ENCODE measurements around the gene PAM16. TPM values are rescaled to one million over a fixed set of nuclear protein-coding genes. Genes with fewer than 3 reads are reported as not detected.

PAM16 gene
- polyA plus RNA-seq, 4 donors = 34.7 to 98.4 (median 69.5) TPM

DNA sequence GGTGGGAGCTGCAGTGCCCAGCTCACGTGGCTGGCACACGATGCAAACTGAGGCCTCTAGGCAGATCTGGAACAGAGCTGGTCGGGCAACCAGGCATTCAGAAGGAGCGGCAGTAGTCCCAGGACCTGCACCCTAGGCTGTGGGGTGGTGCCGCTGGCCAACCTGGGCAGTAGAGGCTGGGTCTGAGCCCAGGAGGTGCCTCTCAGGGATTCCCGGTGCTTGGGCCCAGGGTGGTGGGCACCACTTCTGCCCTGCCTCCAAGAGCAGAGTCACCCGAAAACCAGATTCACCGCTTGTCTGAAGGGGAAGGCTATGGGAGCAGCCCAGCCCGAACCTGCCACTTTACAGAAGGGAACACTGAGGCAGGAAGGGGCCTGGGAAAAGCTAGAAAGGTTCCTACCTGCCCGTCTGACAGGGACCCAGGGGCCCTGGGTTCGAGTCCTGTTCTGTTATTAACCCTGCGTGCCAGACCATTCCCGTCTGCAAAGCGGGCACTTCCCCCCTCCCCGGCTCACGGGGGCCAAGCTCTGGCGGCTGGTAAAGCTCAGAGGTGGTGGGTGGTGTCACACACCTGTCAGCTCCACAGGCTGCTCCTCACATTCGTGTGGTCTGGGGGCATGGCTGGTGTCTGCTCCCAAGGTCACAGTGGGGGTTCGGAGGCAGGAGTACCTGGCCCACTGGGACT lies 18.4 kb downstream of the PAM16 start:
- 55 to 84% (median 65%) methylated on average over 16 to 19 of the region's 19 CpGs for WGBS, 3 donors
- no peak overlapping the region for H3K27ac ChIP-seq (ENCODE audit: low read depth in 1 of 3, low read length in 2 of 3)
- peaks cover 0 to 15% (median 0%) of the 10 kb centered on the region in 3 donors for H3K4me1 ChIP-seq (ENCODE audit: control insufficient read depth in 3 of 3, insufficient read depth in 2 of 3, low read depth in 1 of 3, low read length in 2 of 3)
- FAIRE-seq (no peak), DNase-seq (no peak)
- peaks cover 0 to 45% (median 0%) of the 10 kb centered on the region in 3 donors for H3K36me3 ChIP-seq (ENCODE audit: control insufficient read depth in 3 of 3, insufficient read depth in 2 of 3, low read depth in 1 of 3, low read length in 3 of 3)
- H3K4me3 ChIP-seq (ENCODE audit: low read depth in 1 of 3, low read length in 3 of 3) = no peak overlapping the region
- no peaks in the 10 kb centered on the region for H3K9me3 ChIP-seq (ENCODE audit: control insufficient read depth in 2 of 2, insufficient read depth in 1 of 2, low read depth in 1 of 2, low read length in 1 of 2)
- no peaks in the 10 kb centered on the region for H3K27me3 ChIP-seq (ENCODE audit: control insufficient read depth in 3 of 3, insufficient read depth in 3 of 3, low read length in 3 of 3)

DNA sequence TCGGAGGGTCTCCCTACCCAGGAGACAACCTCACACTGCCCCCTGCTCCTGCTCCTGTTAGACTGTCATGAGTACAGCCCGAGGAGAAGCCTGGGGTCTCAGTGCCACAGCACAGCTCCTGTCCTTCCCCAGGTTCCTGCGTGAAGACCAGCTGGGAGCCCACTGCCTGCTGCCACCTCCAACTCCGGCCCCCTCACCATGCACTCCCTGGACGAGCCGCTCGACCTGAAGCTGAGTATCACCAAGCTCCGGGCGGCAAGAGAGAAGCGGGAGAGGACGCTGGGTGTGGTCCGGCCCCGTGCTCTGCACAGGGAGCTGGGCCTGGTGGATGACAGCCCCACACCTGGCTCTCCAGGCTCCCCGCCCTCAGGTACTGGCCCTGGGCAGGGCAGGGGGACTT lies 19.0 kb downstream of the PAM16 start:
- peaks cover 0 to 19% (median 0%) of the 10 kb centered on the region in 3 donors for H3K4me1 ChIP-seq (ENCODE audit: control insufficient read depth in 3 of 3, insufficient read depth in 2 of 3, low read depth in 1 of 3, low read length in 2 of 3)
- H3K9me3 ChIP-seq (ENCODE audit: control insufficient read depth in 2 of 2, insufficient read depth in 1 of 2, low read depth in 1 of 2, low read length in 1 of 2) = no peaks in the 10 kb centered on the region
- H3K27ac ChIP-seq (ENCODE audit: low read depth in 1 of 3, low read length in 2 of 3) = no peak overlapping the region
- H3K36me3 ChIP-seq (ENCODE audit: control insufficient read depth in 3 of 3, insufficient read depth in 2 of 3, low read depth in 1 of 3, low read length in 3 of 3) = peaks cover 0 to 38% (median 0%) of the 10 kb centered on the region in 3 donors
- no peaks in the 10 kb centered on the region for H3K27me3 ChIP-seq (ENCODE audit: control insufficient read depth in 3 of 3, insufficient read depth in 3 of 3, low read length in 3 of 3)
- FAIRE-seq = no peak
- no peak for DNase-seq
- H3K4me3 ChIP-seq (ENCODE audit: low read depth in 1 of 3, low read length in 3 of 3) = no peak overlapping the region
- WGBS, 3 donors = 46 to 79% (median 61%) methylated on average over 14 of the region's 14 CpGs

DNA sequence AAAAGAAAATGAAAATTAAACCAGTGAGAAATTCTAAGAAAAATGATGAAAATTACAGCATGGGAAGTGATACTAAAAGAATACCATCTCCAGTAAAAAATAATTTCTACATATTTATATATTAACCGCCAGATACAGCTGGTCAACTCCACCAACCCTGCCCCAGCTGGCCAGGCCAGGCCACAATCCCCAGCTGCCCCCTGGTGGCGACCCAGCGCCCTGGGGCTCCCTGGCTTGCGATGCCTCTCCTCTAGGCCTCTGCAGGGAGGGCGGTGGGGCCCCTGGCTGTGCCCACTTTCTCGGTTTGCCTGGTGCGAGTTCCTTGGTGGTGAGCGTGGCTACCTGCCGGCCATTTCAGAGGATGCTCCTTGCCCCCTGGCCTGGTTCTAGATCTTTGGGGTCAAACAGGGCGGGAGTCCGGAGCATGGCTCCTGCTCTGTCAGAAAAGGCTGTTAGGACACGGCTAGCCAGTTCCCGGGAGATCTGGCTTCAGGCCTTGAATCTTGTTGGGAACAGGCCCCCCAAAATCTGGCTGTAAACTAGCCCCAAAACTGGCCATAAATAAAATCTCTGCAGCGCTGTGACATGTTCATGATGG lies 20.7 kb downstream of the PAM16 start:
- DNase-seq (peak; percentile 61 to 76), FAIRE-seq (no peak)
- H3K27me3 ChIP-seq (ENCODE audit: control insufficient read depth in 3 of 3, insufficient read depth in 3 of 3, low read length in 3 of 3) = no peaks in the 10 kb centered on the region
- peaks cover 0 to 26% (median 0%) of the 10 kb centered on the region in 3 donors for H3K36me3 ChIP-seq (ENCODE audit: control insufficient read depth in 3 of 3, insufficient read depth in 2 of 3, low read depth in 1 of 3, low read length in 3 of 3)
- peaks cover 0 to 24% (median 0%) of the 10 kb centered on the region in 3 donors for H3K4me1 ChIP-seq (ENCODE audit: control insufficient read depth in 3 of 3, insufficient read depth in 2 of 3, low read depth in 1 of 3, low read length in 2 of 3)
- no peak overlapping the region for H3K27ac ChIP-seq (ENCODE audit: low read depth in 1 of 3, low read length in 2 of 3)
- no peaks in the 10 kb centered on the region for H3K9me3 ChIP-seq (ENCODE audit: control insufficient read depth in 2 of 2, insufficient read depth in 1 of 2, low read depth in 1 of 2, low read length in 1 of 2)
- H3K4me3 ChIP-seq (ENCODE audit: low read depth in 1 of 3, low read length in 3 of 3) = no peak overlapping the region
- WGBS, 3 donors = 34 to 45% (median 36%) methylated on average over 14 of the region's 14 CpGs

DNA sequence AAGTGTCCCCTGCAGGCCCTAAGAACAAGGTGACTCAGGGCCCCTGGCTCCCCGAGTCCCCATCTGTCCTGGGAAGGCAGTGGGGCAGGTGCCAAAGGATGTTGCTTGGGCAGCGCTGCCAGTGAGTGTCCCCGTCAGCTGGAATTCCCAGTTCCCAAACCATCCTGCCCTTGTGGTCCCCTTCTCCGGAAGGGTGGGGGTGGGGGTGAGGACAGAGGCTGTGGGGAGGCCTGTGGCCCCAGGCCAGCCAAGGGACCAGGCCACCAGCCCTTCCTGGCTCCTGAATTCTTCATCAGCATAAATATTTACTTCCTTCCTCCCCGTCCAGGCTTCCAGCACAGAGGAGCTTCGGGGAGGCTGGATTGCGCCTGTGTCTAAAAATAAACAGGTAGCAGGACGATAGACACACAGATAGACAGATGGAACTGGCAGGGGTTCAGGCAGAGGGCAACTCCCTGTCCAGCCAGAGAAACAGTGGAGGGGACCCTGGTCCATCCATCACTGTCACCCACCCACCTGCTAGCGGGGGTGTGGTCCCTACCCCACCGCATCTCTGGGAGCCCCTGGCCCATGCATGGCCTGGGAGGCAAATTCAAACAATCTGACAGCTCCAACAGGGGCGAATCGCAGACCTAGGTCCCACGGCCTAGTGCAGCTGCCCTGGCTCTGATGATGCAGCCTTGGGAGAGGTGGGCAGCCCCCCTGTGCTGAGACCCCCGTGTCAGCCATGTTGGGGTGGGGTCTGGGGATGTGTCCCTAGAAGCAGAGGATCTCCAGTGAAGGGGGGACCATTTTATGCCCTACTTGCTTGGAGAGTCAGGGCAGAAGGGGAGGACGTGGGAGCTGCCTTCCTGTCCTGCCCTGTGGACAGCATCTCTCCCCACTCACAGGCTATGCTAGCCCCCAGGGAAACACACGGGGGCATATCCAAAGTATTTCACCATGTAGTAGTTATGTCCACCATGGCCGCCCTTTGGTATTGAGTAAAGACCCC lies 22.0 kb downstream of the PAM16 start:
- Histone ChIP-seq H3K4me1 (ENCODE audit: control insufficient read depth in 3 of 3, insufficient read depth in 2 of 3, low read depth in 1 of 3, low read length in 2 of 3) (peaks cover 0 to 37% (median 0%) of the 10 kb centered on the region in 3 donors), H3K9me3 (ENCODE audit: control insufficient read depth in 2 of 2, insufficient read depth in 1 of 2, low read depth in 1 of 2, low read length in 1 of 2) (no peaks in the 10 kb centered on the region), H3K27ac (ENCODE audit: low read depth in 1 of 3, low read length in 2 of 3) (peak overlapping the region in 2 of 3 donors; percentile 61 to 77), H3K4me3 (ENCODE audit: low read depth in 1 of 3, low read length in 3 of 3) (no peak overlapping the region), H3K27me3 (ENCODE audit: control insufficient read depth in 3 of 3, insufficient read depth in 3 of 3, low read length in 3 of 3) (no peaks in the 10 kb centered on the region), H3K36me3 (ENCODE audit: control insufficient read depth in 3 of 3, insufficient read depth in 2 of 3, low read depth in 1 of 3, low read length in 3 of 3) (peaks cover 0 to 21% (median 0%) of the 10 kb centered on the region in 3 donors)
- 56 to 67% (median 63%) methylated on average over 17 of the region's 17 CpGs for WGBS, 3 donors
- no peak for FAIRE-seq
- DNase-seq = no peak

DNA sequence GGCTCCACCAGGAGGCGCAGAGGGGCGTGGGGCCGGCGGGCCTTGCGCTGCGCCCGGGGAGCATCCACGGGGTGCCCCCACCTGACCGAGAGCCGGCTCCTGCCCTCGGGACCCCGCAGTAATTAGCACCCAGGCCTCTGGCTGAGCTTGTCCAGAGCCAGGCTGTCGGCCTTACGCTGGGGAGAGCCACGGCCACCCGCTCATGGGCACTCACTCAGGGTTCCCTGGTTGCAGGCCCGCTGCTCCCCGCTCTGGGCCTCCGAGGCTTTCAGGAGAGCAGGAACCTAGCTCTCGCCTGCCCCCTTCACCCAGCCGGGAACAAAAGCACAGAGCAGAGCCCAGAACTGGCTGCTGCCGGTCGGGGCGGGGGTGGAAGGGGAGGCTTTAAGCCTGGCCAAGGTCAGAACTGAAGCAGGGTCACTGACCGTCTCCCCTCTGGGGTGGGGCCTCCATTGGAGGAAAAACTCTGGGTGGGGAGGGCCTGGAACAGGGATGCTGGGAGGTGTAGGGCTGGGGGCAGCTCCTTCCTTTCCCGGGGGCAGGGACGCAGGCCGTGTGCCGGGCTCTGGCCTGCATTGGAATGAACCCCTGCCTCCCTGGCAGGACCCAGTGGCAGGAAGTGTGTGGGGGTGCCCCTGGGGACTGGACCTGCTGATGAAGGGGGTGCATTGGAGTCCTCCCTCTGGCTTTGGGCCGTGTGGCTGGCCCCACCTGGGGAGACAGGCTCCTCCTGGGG lies 22.9 kb downstream of the PAM16 start:
- H3K9me3 ChIP-seq (ENCODE audit: control insufficient read depth in 2 of 2, insufficient read depth in 1 of 2, low read depth in 1 of 2, low read length in 1 of 2) = no peaks in the 10 kb centered on the region
- no peaks in the 10 kb centered on the region for H3K27me3 ChIP-seq (ENCODE audit: control insufficient read depth in 3 of 3, insufficient read depth in 3 of 3, low read length in 3 of 3)
- peaks cover 0 to 18% (median 0%) of the 10 kb centered on the region in 3 donors for H3K36me3 ChIP-seq (ENCODE audit: control insufficient read depth in 3 of 3, insufficient read depth in 2 of 3, low read depth in 1 of 3, low read length in 3 of 3)
- DNase-seq = peak; percentile 59 to 87
- 7 to 11% (median 8%) methylated on average over 30 of the region's 30 CpGs for WGBS, 3 donors
- H3K4me1 ChIP-seq (ENCODE audit: control insufficient read depth in 3 of 3, insufficient read depth in 2 of 3, low read depth in 1 of 3, low read length in 2 of 3) = peaks cover 0 to 45% (median 0%) of the 10 kb centered on the region in 3 donors
- peak overlapping the region; percentile 32 to 77 (median 61) for H3K27ac ChIP-seq (ENCODE audit: low read depth in 1 of 3, low read length in 2 of 3)
- peak overlapping the region; percentile 35 to 49 (median 42) for H3K4me3 ChIP-seq (ENCODE audit: low read depth in 1 of 3, low read length in 3 of 3)
- FAIRE-seq = no peak

DNA sequence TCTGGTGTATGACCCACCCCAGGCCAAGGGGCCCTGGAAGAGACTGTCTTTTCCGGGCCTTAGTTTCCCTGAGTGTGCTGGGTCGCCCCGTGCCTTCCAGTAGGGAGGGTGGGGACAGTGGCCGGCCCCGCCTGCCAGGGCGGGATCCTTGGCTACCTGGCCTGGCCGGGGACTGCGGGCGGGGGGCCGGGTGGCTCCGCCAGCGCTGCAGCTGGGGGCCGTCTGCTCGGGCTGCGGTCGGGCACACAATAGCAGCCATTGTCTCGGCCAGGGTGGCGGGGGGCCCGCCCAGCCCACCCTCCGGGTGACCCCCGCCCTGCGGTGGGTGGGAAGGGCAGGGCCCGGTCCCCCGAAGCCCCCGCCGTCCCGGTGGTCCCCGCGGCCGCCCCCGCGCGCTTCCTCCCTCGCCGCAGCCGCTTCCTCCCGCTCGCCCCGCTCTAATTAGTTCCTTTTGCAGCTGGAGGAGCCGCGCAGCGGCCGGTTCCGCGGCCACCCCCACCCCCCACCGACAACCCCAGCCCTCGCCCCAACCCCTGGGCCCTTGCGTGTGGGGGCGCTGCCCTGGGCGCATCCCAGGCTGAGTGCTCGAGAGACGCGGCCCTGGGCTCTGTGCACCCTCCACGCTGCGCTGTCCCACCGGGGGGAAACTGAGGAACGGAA lies 23.6 kb downstream of the PAM16 start:
- Histone ChIP-seq H3K27me3 (ENCODE audit: control insufficient read depth in 3 of 3, insufficient read depth in 3 of 3, low read length in 3 of 3) (no peaks in the 10 kb centered on the region), H3K9me3 (ENCODE audit: control insufficient read depth in 2 of 2, insufficient read depth in 1 of 2, low read depth in 1 of 2, low read length in 1 of 2) (no peaks in the 10 kb centered on the region), H3K4me1 (ENCODE audit: control insufficient read depth in 3 of 3, insufficient read depth in 2 of 3, low read depth in 1 of 3, low read length in 2 of 3) (peaks cover 0 to 46% (median 0%) of the 10 kb centered on the region in 3 donors), H3K27ac (ENCODE audit: low read depth in 1 of 3, low read length in 2 of 3) (peak overlapping the region in 2 of 3 donors; percentile 61 to 77), H3K4me3 (ENCODE audit: low read depth in 1 of 3, low read length in 3 of 3) (peak overlapping the region; percentile 35 to 49 (median 42)), H3K36me3 (ENCODE audit: control insufficient read depth in 3 of 3, insufficient read depth in 2 of 3, low read depth in 1 of 3, low read length in 3 of 3) (peaks cover 0 to 11% (median 0%) of the 10 kb centered on the region in 3 donors)
- WGBS, 3 donors = 2 to 3% (median 2%) methylated on average over 30 to 57 of the region's 57 CpGs
- no peak for FAIRE-seq
- no peak for DNase-seq

DNA sequence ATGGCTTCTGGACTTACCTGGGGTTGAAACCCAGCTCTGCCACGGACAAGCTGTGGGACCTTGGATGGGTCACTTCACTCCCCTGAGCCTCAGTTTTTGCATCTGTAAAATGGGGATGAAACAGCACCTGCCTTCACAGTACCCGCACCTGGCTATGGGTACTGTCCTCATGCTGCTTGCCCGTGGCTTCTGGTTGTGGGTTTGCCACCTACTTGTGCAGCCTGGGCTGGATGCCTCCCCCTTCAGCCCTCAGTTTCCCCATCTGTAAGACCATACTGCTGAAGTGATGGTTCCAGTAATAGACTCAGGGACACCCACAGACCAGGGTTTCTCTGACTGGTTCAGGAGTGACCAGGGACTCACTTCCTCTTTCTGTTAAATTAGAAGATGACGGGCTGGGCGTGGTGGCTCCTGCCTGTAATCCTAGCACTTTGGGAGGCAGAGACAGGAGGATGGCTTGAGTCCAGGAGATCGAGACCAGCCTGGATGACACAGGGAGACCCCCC lies 25.8 kb downstream of the PAM16 start:
- Histone ChIP-seq H3K4me1 (ENCODE audit: control insufficient read depth in 3 of 3, insufficient read depth in 2 of 3, low read depth in 1 of 3, low read length in 2 of 3) (peaks cover 0 to 48% (median 0%) of the 10 kb centered on the region in 3 donors), H3K4me3 (ENCODE audit: low read depth in 1 of 3, low read length in 3 of 3) (no peak overlapping the region), H3K9me3 (ENCODE audit: control insufficient read depth in 2 of 2, insufficient read depth in 1 of 2, low read depth in 1 of 2, low read length in 1 of 2) (no peaks in the 10 kb centered on the region), H3K27ac (ENCODE audit: low read depth in 1 of 3, low read length in 2 of 3) (peak overlapping the region in 1 of 3 donors; percentile 32), H3K36me3 (ENCODE audit: control insufficient read depth in 3 of 3, insufficient read depth in 2 of 3, low read depth in 1 of 3, low read length in 3 of 3) (peaks cover 0 to 13% (median 0%) of the 10 kb centered on the region in 3 donors), H3K27me3 (ENCODE audit: control insufficient read depth in 3 of 3, insufficient read depth in 3 of 3, low read length in 3 of 3) (no peaks in the 10 kb centered on the region)
- DNase-seq = no peak
- WGBS, 3 donors = 77 to 83% (median 83%) methylated on average over 6 of the region's 6 CpGs
- FAIRE-seq = no peak
